Endometrial microvascular endothelial cells (primary cell): Measurements from ENCODE around the gene ACVR1B. TPM values are rescaled to one million over a fixed set of nuclear protein-coding genes. Genes with fewer than 3 reads are reported as not detected.

Experiments
- in situ Hi-C: cut with HindIII; loops from 2 replicates; pipeline ENCODE4 v1.10.0; 2017; ENCODE audit warnings: low sequenced_read_pairs, low pct_unique_long_range_greater_than_20kb; ENCODE audit errors: inconsistent ontology term
- total RNA-seq: library from RNA; depleted of rRNA; stranded (reverse); fragments of >200 nt; gene quantifications from one replicate; pipeline ENCODE4 v1.2.3, GENCODE V29; 2015; ENCODE audit errors: inconsistent ontology term

ACVR1B gene
- total RNA-seq, 1 donor from 2014 or later: 8.1 TPM

DNA sequence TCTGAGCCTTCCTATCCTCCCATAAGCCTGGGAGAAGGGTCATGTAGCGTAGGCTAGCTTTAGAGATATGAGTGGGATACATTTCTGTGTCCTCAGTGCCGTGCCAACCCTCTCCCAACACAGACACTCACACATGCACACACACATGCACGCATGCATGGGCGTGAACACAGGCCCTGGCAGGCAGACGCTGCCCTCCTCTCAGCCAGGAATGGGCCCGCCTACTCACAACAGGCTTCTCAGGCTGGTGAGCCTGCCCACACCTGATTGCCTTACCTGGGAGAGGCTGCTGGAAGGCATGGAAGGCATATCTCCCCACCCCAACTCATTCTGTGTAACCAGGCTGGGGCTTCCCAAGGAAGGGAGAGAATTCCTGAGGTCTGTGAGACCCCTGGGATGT is 12.8 kb upstream of the ACVR1B start:
- in situ Hi-C loops: no loop called here

DNA sequence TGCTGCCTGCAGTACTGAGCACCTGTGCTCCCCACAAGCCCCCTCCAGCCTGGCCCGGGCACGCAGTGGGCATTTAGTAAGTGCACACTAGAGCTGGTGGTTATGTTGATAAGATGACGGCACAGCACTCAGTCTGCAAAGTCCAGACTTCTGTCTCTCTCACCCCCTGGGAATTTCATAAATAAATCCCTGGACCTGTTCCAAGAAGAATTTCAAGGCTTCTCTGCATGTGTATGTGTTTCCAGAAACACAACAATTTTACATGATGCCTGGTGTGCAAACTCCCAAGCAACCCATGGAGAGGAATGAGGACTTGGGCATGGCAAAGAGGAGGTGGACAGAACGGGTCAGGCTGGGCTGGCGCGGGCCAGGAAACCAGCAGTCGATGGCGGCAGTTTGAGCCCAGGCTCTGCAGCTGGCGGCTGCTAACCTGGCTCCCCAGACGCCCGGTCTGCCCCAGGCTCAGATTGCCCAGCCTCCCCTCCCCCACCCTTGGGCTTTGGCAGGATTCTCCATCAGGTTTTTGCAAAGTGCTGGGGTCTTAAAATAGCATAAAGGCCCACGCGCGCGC is 10.4 kb upstream of the ACVR1B start:
- in situ Hi-C loops: no loop called here

DNA sequence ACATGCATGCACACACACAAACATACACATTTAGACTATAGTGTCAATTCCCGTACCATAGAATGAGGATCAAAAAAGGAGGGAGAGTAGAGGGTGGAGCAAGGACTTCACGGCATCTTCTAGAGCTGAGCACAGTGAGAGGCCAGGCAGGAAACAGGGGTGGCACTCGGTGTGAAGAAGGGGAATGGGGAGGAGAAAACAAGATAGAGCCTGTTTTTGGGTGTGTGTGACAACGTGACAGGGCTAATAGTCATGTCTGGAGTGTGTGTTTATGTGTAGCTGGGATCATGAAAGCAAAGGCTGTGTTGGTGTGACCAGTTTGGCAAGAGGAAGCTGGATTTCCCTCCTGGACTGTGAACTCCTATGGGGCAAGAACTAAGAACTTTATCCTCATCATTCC is 9.9 kb upstream of the ACVR1B start:
- in situ Hi-C loops: no loop called here

DNA sequence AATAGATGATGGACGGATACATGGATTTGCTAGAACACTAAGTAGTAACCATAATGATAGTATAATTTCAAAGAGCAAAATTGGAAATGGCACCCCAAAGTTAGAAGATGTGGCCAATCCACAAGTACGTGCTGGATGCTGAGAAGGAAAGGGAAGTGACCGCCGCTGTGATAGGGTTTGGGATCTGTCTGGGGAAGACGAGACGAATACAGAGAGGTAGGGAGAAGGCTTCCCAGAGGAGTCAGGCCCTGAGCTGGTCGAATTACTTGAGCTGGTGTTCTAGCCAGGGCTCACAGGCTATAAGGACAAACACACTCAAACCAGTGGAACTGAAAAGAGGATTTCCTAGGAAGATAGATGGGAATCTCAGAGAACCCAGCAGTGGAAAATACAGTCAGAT is 9.4 kb upstream of the ACVR1B start:
- in situ Hi-C loops: no loop called here

DNA sequence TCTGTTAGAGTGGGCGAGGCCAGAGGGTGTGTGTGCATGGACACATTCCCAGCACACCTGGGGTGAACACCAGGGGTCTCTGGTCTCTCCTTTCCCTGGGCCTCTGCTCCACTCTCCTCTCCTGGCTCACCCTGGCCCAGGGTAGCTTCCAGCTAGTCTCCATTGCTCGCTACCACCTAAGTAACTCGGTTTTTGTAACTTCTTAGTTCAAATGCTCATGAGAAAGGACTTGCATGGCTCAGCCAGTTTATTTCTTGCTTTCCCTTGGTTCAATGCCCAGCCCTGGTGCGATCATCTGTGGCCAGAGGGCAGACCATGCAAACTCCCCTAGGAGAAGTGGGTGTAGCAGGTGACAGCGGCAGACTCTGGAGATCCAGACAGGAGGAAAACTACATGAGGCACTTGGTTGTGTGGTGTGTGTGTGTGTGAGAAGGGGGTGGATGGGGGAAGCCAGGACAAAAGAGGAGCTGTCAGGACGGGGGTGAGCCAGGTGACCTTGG is 8.9 kb upstream of the ACVR1B start:
- in situ Hi-C loops: no loop called here

DNA sequence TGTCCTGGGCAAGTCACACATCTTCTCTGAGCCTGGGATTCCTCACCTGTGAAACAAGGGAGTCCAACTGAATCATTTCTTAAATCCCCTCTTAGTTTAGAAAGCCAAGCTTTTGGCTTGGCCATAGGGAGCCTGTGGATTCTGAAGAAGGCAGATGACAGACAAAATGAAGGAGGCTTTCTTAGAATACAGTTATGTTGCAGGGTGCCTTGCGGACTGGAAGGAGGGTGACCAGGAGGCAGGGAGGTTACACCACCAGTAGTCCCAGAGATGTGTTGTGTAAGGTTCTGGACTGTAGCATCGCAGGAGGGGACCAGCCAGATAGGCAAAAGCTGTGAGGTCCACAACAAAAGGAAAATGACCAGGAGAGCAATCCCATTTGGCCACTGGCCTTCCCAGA is 8.2 kb upstream of the ACVR1B start:
- in situ Hi-C loops: no loop called here

DNA sequence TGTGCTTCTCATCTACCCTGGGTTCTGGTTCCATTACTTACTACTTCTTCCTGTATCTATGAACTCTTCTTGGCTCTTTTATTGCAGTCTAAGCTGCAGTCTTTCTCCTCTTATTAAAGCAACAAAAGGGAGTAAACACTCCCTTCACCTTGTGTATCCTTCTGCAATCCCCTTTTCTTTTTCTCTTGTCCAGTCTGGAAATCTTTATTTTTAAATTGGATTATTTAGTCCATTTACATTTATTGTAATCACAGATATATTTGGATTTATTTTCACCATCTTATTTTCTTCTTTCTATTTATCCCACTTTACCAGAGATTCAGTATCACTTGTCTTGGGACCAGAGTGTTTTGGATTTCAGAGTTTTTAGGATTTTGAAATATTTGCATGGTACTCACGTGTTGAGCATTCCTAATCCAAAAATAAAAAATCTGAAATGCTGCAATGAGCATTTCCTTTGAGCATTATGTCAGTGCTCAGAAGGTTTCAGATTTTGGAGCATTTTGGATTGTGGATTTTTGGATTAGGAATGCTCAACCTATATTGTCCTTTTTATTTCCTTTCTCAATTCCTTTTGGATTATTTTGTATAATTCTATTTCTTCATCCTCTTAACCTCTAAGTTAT is 6.8 kb upstream of the ACVR1B start:
- in situ Hi-C loops: no loop called here

DNA sequence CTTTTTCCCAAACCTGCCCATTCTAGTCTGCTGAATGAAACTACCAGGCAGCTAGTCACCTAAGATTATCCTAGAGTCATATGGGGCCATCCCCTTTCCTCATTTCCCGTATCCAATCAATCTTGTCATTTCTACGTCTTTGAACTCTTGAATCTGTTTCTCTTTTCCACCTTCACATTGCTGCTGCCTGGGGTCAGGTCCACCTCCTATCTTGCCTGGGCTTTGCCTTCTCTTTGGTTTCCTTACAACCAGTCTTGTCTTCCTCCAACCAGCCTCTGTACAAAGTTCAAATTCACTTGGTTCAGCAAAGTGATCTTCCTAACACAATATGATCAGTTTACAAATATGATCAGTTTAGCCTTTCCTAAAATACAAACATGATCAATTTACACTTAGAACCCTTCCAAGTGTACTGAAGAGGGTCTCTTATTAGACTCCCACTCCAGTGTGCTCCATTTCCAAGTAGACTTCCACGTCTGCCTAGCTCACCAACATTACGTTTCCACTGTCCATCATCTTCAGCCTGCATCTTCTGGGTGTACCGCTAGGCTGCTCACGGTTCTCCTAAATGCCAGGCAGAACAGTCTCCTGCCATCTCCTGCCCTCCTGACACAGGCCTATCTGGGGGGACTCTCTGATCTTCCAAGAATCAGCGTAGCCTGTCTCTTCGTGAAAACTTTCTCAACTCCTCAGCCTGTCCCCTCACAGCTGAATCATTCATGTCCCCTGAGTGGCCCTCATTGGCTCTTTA is 4.1 kb upstream of the ACVR1B start:
- in situ Hi-C loops: no loop called here

DNA sequence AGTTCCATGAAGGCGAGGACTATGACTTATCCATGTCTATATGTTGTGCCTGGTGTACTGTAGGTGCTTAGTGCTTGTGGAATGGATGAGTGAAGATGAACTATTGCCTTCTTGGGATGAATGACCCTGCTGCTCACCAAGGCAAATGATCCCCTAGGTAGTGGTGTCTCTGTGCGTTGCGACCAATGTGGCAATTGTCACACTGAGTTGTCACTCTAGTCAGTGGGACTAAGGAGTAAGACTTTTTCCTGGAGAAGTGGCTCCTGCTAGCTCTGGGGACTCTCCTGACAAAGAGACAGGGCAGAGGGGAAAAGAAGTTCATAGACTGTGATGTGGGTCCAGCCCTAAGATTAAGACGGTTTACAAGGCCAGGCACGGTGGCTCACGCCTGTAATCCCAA is 3.4 kb upstream of the ACVR1B start:
- in situ Hi-C loops: no loop called here

DNA sequence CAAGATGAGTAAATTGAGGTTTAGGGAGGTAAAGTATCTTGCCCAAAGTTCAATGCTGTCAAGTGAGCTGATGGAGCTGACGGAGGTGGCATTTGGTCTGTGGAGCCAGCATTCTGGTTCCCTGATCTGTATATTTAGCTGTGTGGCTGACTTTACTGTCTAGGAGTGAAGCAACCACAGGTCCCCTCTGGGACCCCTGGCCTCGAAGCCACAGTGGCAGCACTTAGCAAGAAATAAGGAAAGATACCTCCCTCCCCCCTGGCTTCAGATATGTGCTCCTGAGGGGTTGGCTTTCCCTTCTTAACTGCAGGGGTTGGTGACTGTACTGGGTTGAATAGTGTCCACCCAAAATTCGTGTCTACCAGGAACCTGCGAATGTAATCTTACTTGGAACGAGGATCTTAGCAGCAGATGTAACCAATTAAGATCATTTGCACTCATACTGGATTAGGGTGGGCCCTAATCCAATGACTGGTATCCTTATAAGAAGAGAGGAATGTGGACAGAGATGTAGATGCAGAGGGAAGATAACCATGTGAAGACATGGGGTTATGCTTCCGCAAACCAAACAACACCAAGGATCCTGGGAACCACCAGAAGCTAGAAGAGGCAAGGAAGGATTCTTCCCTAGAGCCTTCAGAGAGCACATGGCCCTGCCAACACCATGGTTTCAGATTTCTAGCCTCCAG is 2.0 kb upstream of the ACVR1B start:
- in situ Hi-C loops: no loop called here

DNA sequence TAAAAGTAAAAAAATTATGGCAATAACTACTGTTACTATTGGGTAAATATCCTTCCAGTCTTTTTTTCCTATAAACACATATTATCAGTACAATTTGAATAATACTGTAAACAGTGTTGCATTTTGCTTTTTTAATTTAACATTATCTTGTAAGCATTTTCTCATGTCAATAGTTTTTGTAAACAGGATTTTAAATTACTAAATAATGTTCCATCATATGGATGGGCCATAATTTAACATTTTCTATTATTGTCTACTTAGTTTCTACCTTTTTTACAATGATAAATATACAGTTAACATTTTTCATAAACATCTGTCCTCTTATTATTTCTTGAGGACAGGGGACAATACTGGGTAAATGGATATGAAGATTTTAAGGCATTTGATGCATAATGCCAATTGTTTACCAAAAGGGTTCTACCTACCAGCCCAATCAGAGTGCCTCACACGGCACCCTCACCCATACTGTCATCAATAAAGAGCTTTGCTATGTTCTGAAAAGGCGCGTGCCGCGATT is 759 bp upstream of the ACVR1B start:
- in situ Hi-C loops: no loop called here

DNA sequence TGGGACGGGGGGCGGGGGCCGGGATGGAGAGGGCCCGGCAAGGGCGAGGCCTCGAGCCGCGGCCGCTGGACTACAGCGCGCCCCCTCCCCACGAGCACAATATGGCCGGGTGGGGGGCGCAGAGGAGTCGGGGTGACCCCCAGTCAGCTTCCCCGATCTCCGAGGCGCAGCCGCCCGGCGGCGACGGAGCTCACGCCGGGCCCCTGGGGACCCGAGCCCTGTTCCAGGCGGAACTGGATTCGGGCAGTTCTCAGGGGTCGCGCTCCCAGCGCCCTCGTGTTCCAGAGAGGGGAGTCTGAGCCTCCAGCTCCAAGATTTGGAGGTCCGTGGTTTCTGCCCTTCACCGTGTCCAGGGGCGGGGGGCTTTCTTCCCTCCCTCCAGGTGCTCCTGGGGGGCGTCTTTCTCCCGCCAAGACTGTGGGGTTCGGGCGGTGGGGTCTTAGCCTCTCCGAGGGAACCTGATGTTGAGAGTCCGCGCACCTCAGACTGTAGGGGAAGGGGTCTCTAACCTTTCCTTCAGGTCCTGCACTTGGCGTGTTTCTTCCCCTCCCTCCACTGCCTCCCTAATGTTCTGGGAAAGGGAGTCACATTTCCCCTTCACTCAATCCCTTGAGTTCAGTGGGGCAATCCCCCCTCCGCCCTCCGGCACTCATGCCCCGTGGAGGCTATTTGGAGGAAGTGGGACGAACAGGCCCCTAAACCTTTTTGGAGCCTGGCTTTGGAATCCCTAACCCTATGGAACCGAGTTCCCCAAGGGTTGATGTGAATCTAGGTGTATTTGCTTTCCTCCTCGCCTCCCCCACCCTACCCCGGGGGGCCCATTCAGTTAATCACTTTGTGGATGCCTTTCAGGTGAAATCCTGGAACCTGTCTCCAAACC is 584 bp downstream of the ACVR1B start:
- in situ Hi-C loops: no loop called here

DNA sequence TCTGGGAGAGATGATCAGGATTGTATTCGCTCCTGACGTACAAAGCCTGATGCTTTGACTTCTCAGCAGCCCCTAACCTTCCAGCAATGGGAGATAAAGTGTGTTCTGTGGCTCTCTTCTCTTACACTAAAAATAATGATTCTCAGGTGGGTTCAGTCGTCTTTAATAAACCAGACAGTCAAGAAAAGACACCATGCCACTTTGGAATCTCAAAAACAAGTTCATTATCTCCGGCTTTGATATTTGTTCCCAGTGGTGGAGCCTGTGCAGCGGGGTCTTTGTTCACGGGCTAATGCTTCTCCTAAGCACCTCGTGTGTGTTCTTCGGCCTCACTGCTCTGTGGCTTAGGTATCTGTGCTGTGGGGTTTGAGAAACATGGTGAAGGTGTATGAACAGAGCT is 1.6 kb downstream of the ACVR1B start:
- in situ Hi-C loops: no loop called here

DNA sequence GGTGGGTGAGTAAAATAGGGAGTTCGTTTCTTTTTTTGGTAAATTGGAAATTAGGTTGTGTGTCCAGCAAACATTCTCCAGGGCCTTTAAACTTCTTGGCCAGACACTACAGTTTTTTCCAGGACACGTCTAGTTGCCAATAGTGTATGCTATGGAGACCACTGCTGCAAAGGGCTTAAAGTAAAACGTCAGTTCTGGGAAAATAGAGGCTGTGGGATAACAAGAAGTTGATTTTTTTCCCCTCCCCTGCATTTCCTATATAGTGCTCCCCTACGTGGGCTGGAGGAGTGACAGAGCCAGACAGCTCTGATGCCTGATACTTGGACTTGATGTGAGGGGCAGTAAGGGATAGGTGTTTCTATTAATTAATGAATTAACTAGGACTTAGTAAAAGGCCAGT is 2.4 kb downstream of the ACVR1B start:
- in situ Hi-C loops: no loop called here

DNA sequence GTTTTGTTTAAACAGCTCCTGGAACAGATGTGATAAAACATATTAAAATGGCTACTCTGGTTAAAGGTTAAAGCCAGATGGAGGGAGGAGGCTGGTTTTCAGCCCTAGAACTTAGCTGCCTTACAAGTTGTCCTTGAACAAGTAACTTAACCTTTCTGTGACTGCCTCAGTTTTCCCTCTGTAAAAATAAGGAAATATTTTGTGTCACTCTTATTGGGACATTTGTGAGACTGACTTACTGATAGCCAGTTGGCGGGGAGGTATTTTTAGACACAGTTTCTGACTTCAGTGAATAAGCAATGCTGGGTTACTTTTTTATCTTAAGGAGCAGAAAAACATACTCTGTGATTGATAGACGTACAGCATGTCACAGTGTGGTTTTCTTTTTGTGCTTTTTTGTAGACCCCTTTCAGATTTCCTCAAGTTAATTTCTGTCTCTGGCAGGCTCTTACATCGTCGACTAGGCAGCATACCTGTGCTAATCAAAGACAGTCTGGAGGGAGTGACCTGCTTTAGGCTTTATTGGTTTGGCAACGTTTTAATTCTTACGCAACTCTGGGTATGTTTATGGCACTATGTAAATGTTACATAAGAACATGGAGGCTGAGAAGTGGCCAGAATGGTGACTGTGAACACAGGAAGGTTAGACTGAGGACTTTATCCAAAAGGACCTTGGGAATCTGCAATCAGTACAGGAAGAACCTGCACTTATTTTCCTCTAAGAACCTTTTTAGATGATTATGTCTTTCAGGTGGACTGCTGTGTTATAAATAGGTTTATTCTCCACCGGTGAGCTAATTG is 3.3 kb downstream of the ACVR1B start:
- in situ Hi-C loops: no loop called here

DNA sequence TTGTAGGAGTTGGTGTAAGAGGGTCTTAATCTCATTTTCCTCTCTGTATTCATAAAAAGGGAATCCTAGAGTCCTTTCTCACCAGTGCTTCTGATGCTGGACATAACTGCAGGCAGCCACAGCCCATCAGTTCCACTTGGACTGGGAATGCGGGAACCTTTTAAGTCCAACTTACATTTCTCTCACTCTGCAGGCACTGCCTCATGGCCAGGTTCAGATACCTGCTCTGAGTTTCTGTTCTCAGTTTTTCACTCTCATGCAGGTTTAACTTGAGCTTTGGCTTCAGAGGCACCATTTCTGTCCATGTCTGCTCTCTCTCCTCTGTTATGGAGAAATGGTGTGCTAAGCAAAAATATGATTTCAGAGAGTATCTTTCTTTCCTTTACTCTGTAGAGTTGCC is 4.2 kb downstream of the ACVR1B start:
- in situ Hi-C loops: no loop called here

DNA sequence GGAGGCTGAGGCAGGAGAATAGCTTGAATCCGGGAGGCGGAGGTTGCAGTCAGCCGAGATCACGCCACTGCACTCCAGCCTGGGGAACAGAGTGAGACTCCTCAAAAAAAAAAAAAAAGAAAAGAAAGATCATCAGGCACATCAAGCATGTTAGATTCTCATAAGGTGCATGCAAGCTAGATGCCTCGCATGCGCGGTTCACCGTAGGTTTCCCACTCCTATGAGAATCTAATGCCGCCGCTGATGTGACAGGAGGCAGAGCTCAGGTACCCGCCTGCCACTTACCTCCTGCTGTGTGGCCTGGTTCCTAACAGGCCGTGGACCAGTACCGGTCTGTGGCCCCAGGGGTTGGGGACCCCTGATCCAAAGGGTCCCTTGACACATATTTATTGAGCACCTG is 7.0 kb downstream of the ACVR1B start:
- in situ Hi-C loops: no loop called here

DNA sequence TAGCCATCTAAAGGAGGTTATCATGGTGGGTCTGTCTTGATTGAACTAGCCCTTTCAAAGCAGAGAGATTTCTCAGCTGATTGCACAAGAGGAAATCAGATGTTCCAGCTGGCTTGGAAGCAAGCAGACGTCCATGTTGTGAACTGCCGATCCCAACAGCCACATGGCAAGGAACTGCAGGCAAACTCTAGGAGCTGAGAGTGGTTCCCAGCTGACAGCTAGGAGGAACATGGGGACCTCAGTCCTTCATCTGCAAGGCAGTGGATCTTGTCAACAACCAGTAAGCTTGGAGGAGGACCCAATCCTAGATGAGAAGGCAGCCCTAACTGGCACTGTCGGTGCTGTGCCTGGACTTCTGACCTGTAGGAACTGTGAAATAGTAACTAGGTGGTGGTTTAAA is 7.7 kb downstream of the ACVR1B start:
- in situ Hi-C loops: no loop called here
